ENCODE results near the gene BORCS5.

- TF ChIP-seq CTCF (conservative IDR thresholded peaks at IDR 0.05; ENCODE audit: low read length) = 0 out of 2 replicates have a peak, but pooled peaks have one; percentile 11
- no peak for TF ChIP-seq EZH2phosphoT487 (IDR thresholded peaks at IDR 0.05; ENCODE audit: borderline replicate concordance)
Measured at GRCh38 chr12:12503384-12504078, 146.7 kb downstream of the BORCS5 start.

Measured in Loucy (cell line).